Measurements from ENCODE around the gene SMAD1. TPM values are rescaled to one million over a fixed set of nuclear protein-coding genes. Genes with fewer than 3 reads are reported as not detected.

SMAD1 gene
- total RNA-seq, 1 donor from 2014 or later, result 57.5 TPM

DNA sequence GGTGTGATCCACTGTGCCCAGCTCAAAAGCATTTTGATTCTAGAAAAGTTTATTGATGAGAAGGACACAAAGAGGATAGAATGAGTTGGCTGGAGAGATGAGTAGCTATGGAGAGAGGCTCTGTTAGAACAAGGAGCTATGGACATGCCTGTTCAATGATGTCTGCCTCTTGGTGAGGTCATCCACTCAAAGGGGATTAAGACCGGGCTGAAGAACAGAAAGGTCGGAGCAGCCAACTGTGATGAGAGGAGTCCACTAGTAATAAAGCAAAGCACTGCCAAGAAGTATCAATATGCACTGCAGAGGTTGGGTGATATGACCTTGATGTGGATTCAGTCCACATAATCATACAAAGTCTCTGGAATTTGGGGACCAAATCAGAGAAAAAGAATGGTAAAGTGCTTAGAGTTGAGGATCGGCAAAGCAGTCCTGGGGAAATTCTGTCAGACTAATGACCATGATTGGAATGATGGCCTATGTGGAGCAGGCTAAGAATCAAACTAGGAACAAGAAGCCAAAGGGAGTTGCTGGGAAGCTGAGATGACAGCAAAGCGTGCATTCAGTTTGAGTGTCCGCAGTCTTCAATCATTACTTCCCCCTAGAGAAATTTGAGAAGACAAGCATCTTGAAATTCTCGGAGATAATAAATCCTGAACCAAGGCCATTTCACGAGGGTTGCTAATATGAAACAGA lies 81.8 kb downstream of the SMAD1 start:
- Mint-ChIP-seq H3K27me3 (ENCODE audit: unreplicated experiment) (peaks cover 3% of the 10 kb centered on the region), H3K27ac (ENCODE audit: unreplicated experiment) (no peak overlapping the region), H3K9me3 (ENCODE audit: unreplicated experiment) (peaks cover 5% of the 10 kb centered on the region), H3K4me3 (ENCODE audit: unreplicated experiment) (no peak overlapping the region), H3K4me1 (ENCODE audit: low read depth, unreplicated experiment) (no peaks in the 10 kb centered on the region), H3K36me3 (ENCODE audit: unreplicated experiment) (peaks cover 26% of the 10 kb centered on the region)
- no peak for DNase-seq
- TF ChIP-seq, protein P1, sequence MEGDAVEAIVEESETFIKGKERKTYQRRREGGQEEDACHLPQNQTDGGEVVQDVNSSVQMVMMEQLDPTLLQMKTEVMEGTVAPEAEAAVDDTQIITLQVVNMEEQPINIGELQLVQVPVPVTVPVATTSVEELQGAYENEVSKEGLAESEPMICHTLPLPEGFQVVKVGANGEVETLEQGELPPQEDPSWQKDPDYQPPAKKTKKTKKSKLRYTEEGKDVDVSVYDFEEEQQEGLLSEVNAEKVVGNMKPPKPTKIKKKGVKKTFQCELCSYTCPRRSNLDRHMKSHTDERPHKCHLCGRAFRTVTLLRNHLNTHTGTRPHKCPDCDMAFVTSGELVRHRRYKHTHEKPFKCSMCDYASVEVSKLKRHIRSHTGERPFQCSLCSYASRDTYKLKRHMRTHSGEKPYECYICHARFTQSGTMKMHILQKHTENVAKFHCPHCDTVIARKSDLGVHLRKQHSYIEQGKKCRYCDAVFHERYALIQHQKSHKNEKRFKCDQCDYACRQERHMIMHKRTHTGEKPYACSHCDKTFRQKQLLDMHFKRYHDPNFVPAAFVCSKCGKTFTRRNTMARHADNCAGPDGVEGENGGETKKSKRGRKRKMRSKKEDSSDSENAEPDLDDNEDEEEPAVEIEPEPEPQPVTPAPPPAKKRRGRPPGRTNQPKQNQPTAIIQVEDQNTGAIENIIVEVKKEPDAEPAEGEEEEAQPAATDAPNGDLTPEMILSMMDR (IDR thresholded peaks at IDR 0.05; ENCODE audit: partially characterized antibody, unreplicated experiment), result no peak

DNA sequence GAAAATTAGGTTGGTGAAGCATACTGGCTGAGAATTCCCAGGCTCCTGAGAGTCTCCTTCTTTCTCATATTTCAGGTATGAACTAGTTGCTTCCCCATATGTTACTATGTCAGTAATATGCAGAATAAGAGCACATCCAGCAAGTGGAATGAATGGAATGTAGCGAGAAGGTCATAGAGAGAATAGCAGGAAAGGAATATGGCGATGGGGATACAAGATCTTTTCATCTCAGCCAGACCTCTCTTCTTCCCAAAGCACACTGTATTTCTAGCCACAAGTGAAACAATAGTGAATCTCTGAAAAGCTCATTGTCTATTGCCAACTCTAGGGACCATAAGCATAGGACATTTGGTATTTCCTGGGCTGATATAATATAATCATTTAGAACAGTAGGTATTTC lies 82.9 kb downstream of the SMAD1 start:
- no peak overlapping the region for H3K4me3 Mint-ChIP-seq (ENCODE audit: unreplicated experiment)
- peaks cover 5% of the 10 kb centered on the region for H3K9me3 Mint-ChIP-seq (ENCODE audit: unreplicated experiment)
- peaks cover 34% of the 10 kb centered on the region for H3K36me3 Mint-ChIP-seq (ENCODE audit: unreplicated experiment)
- no peaks in the 10 kb centered on the region for H3K4me1 Mint-ChIP-seq (ENCODE audit: low read depth, unreplicated experiment)
- no peak for DNase-seq
- TF ChIP-seq, protein P1 (IDR thresholded peaks at IDR 0.05; ENCODE audit: partially characterized antibody, unreplicated experiment), result no peak
- peaks cover 3% of the 10 kb centered on the region for H3K27me3 Mint-ChIP-seq (ENCODE audit: unreplicated experiment)
- H3K27ac Mint-ChIP-seq (ENCODE audit: unreplicated experiment), result no peak overlapping the region

DNA sequence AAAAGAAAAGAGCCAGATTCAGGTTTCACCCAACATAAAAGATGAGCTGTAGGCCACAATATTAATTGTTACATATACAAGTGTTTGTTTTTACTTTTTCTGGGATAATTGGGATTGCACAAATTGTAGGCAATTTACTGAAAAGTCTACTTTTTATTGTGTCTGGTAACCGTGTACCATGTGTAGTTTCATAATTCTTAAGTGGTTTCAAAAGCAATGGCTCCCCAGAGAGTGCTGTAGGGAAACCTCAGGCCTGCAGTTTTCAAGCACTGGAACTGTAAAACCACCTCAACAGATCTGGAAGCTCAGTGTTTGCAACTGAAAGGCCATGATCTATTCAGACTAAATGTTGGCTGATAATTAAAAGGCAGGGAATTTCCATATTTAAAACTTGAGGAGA lies 83.7 kb downstream of the SMAD1 start:
- no peak overlapping the region for H3K27ac Mint-ChIP-seq (ENCODE audit: unreplicated experiment)
- DNase-seq, result no peak
- peaks cover 35% of the 10 kb centered on the region for H3K36me3 Mint-ChIP-seq (ENCODE audit: unreplicated experiment)
- peaks cover 5% of the 10 kb centered on the region for H3K9me3 Mint-ChIP-seq (ENCODE audit: unreplicated experiment)
- H3K4me3 Mint-ChIP-seq (ENCODE audit: unreplicated experiment), result no peak overlapping the region
- TF ChIP-seq, protein P1 (IDR thresholded peaks at IDR 0.05; ENCODE audit: partially characterized antibody, unreplicated experiment), result no peak
- no peaks in the 10 kb centered on the region for H3K4me1 Mint-ChIP-seq (ENCODE audit: low read depth, unreplicated experiment)
- peaks cover 3% of the 10 kb centered on the region for H3K27me3 Mint-ChIP-seq (ENCODE audit: unreplicated experiment)

DNA sequence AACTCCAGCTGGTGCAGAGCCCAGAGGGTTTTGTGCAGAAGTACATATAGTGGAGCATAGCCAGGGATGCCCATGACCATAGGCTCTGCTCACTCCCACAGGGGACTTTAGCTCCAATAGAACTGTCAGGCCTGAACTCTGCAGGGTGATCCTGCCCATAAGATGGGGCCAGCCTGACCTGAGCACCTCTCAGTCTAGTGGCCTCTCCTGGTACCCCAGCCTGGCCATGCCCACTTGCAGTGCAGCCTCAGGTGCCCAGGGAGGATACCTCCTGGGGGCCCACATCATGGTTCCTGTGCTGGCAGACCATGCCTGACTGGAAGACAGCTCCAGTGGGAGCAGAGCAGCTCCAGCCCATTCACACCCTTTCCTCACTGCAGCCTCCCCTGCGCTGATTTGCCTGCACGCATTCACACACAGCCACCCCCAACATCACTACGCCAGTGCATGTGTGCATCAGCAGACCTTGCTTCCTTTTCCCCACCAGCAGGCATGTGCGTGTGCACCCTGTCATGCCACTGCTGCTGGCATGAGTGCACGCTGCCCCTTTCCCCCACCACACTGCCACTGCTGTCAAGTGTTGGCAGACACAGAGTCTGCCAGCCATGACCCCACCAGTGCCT lies 84.5 kb downstream of the SMAD1 start:
- Mint-ChIP-seq H3K27me3 (ENCODE audit: unreplicated experiment) (peaks cover 3% of the 10 kb centered on the region), H3K36me3 (ENCODE audit: unreplicated experiment) (peaks cover 35% of the 10 kb centered on the region), H3K27ac (ENCODE audit: unreplicated experiment) (no peak overlapping the region), H3K9me3 (ENCODE audit: unreplicated experiment) (peaks cover 5% of the 10 kb centered on the region), H3K4me3 (ENCODE audit: unreplicated experiment) (no peak overlapping the region), H3K4me1 (ENCODE audit: low read depth, unreplicated experiment) (no peaks in the 10 kb centered on the region)
- TF ChIP-seq, protein P1 (IDR thresholded peaks at IDR 0.05; ENCODE audit: partially characterized antibody, unreplicated experiment), result no peak
- no peak for DNase-seq

DNA sequence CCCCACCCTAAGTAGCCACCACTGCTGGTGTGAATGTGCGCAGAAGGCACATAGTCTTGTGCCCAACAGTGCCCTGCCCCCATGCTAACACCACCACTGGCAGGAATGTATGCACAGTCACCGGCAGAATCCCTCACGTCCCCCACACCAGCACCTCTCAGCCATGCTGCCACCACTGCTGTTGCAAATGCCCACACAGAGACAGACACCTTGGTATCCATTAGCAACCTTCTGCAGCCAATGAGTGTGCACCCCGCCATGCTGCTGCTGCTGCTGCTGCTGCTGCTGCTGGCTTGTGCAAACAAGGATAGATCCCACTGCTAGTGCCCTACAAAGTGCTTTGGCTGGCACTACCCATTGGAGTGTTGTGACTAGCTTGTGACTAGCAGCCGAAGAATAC lies 85.1 kb downstream of the SMAD1 start:
- TF ChIP-seq, protein P1 (IDR thresholded peaks at IDR 0.05; ENCODE audit: partially characterized antibody, unreplicated experiment), result no peak
- Mint-ChIP-seq H3K27me3 (ENCODE audit: unreplicated experiment) (peaks cover 3% of the 10 kb centered on the region), H3K36me3 (ENCODE audit: unreplicated experiment) (peaks cover 35% of the 10 kb centered on the region), H3K4me1 (ENCODE audit: low read depth, unreplicated experiment) (no peaks in the 10 kb centered on the region), H3K4me3 (ENCODE audit: unreplicated experiment) (no peak overlapping the region), H3K27ac (ENCODE audit: unreplicated experiment) (no peak overlapping the region), H3K9me3 (ENCODE audit: unreplicated experiment) (peaks cover 3% of the 10 kb centered on the region)
- no peak for DNase-seq
